Fibroblast of lung (primary cell): Measurements from ENCODE around the gene FAM131A. TPM values are rescaled to one million over a fixed set of nuclear protein-coding genes. Genes with fewer than 3 reads are reported as not detected.

ENCODE experiments used
- DNase-seq, 2 donors: peaks; one replicate each; pipeline versions ENCODE4 v3.0.0 to v3.0.0-alpha.2; 2010; ENCODE audit warnings: low read depth in 2 of 2
- H2AFZ ChIP-seq: 2 replicates; pipeline ENCODE4 v1.5.1; 2012; ENCODE audit warnings: low read length, control low read depth, inconsistent platforms
- H3K27ac ChIP-seq: 2 replicates; pipeline ENCODE4 v1.5.1; 2011; ENCODE audit warnings: low read length, control low read depth; ENCODE audit not compliant: insufficient read depth
- H3K27me3 ChIP-seq: 2 replicates; pipeline ENCODE4 v1.5.1; 2011; ENCODE audit warnings: mild to moderate bottlenecking, low read length; ENCODE audit not compliant: control insufficient read depth, insufficient read depth
- H3K36me3 ChIP-seq: 2 replicates; pipeline ENCODE4 v1.5.1; 2011; ENCODE audit warnings: low read length; ENCODE audit not compliant: control insufficient read depth, insufficient read depth
- H3K4me1 ChIP-seq: 2 replicates; pipeline ENCODE4 v1.5.1; 2011; ENCODE audit warnings: low read length; ENCODE audit not compliant: control insufficient read depth, insufficient read depth; ENCODE audit errors: extremely low read depth
- H3K4me2 ChIP-seq: 2 replicates; pipeline ENCODE4 v1.5.1; 2011; ENCODE audit warnings: low read length, control low read depth; ENCODE audit not compliant: insufficient read depth; ENCODE audit errors: extremely low read depth
- H3K4me3 ChIP-seq, 4 experiments: fragments of 200-600 bp in 1 of 4; sonication (generic) in 1 of 4; replicated peaks in 1 of 4; 2 replicates each; pipeline ENCODE4 v1.5.1; 2011 to 2016; ENCODE audit warnings: low read length in 4 of 4, low read depth in 3 of 4, mild to moderate bottlenecking in 3 of 4, control low read depth in 2 of 4, inconsistent platforms in 1 of 4, mixed read lengths in 1 of 4; ENCODE audit not compliant: insufficient read depth in 1 of 4; ENCODE audit errors: control extremely low read depth in 1 of 4
- H3K79me2 ChIP-seq: 2 replicates; pipeline ENCODE4 v1.5.1; 2012; ENCODE audit warnings: mild to moderate bottlenecking, low read length, inconsistent platforms; ENCODE audit not compliant: control insufficient read depth, insufficient read depth
- H3K9ac ChIP-seq: 2 replicates; pipeline ENCODE4 v1.5.1; 2011; ENCODE audit warnings: mild to moderate bottlenecking, low read length, control low read depth; ENCODE audit not compliant: insufficient read depth
- H3K9me3 ChIP-seq: 2 replicates; pipeline ENCODE4 v1.5.1; 2012; ENCODE audit warnings: low read depth, low read length; ENCODE audit not compliant: control insufficient read depth, insufficient read depth
- H4K20me1 ChIP-seq: 2 replicates; pipeline ENCODE4 v1.5.1; 2011; ENCODE audit warnings: low read length; ENCODE audit not compliant: control insufficient read depth, insufficient read depth; ENCODE audit errors: extremely low read depth
- CTCF ChIP-seq, 2 donors: IDR thresholded peaks in 1 of 2; conservative IDR thresholded peaks in 1 of 2; 1 replicate in 1 of 2; 2 replicates in 1 of 2; pipeline ENCODE4 v1.5.1; 2011 to 2012; ENCODE audit warnings: low read length in 2 of 2, control low read depth in 1 of 2, inconsistent platforms in 1 of 2, low read depth in 1 of 2, mild to moderate bottlenecking in 1 of 2
- EZH2 ChIP-seq: IDR thresholded peaks from 2 replicates; pipeline ENCODE4 v1.5.1; 2012; ENCODE audit warnings: low read length, control low read depth, mild to moderate bottlenecking; ENCODE audit errors: missing control alignments
- polyA plus RNA-seq, 2 donors: library from polyadenylated mRNA; depleted of rRNA in 1 of 2; stranded (reverse) in 1 of 2; unstranded in 1 of 2; fragments of >200 nt; gene quantifications; 2 replicates each; pipeline ENCODE4 v1.2.1, GENCODE V29; 2011 to 2012; ENCODE audit warnings: missing spikeins in 1 of 2
- total RNA-seq: library from RNA; depleted of rRNA; stranded (reverse); fragments of >200 nt; gene quantifications from 2 replicates; pipeline ENCODE4 v1.2.1, GENCODE V29; 2014

Gene FAM131A
- total and polyA plus RNA-seq, 2 donors (not counting 1 experiment from before 2014, with no cell fraction given) = 9.3 to 22.3 TPM

- TF ChIP-seq CTCF (conservative IDR thresholded peaks at IDR 0.05 in 1 of 2, IDR thresholded peaks at IDR 0.05 in 1 of 2; ENCODE audit: low read depth in 1 of 2, low read length in 2 of 2) (no peak), EZH2 (no peak)
- Histone ChIP-seq H2AFZ (peak overlapping the region; percentile 81), H4K20me1 (no peaks in the 10 kb centered on the region), H3K9ac (peak overlapping the region; percentile 96), H3K4me2 (peak overlapping the region; percentile 100), H3K27me3 (no peaks in the 10 kb centered on the region), H3K79me2 (peaks cover 16% of the 10 kb centered on the region), H3K4me1 (peaks cover 6% of the 10 kb centered on the region), H3K36me3 (no peaks in the 10 kb centered on the region), H3K9me3 (no peaks in the 10 kb centered on the region), H3K4me3 (peak overlapping the region; percentile 59 to 92 (median 84)), H3K27ac (peak overlapping the region; percentile 59)
- DNase-seq = no peak
These were observed 23.6 kb downstream of the FAM131A start for GRCh38 chr3:184360929-184361531.

GRCh38 chr3:184361532-184361931 lies 24.1 kb downstream of the FAM131A start, which contains the start of the genes CLCN2 and POLR2H:
Gene CLCN2 (minus strand): TSS chr3:184361605. CDS start chr3:184361479, 126 bp downstream.
Gene POLR2H (plus strand): TSS chr3:184361710. CDS start chr3:184363493, 1,783 bp downstream.
- Histone ChIP-seq H3K4me3 (peak within 1 kb of the TSS; percentile 84 to 93 (median 88)), H3K9ac (peak within 1 kb of the TSS; percentile 96), H3K9me3 (no peaks in the 10 kb centered on the region), H2AFZ (peak within 1 kb of the TSS; percentile 81), H4K20me1 (no peaks in the 10 kb centered on the region), H3K27ac (peak within 1 kb of the TSS; percentile 97), H3K79me2 (peaks cover 16% of the 10 kb centered on the region), H3K4me2 (peak within 1 kb of the TSS; percentile 100), H3K27me3 (no peaks in the 10 kb centered on the region), H3K36me3 (no peaks in the 10 kb centered on the region), H3K4me1 (peaks cover 6% of the 10 kb centered on the region)
- TF ChIP-seq CTCF (conservative IDR thresholded peaks at IDR 0.05 in 1 of 2, IDR thresholded peaks at IDR 0.05 in 1 of 2; ENCODE audit: low read depth in 1 of 2, low read length in 2 of 2) (no peak), EZH2 (no peak)
- DNase-seq = peak; percentile 47 to 48

- DNase-seq = peak in 1 of 2 donors; percentile 68
- Histone ChIP-seq H2AFZ (peak overlapping the region; percentile 49), H3K9ac (peak overlapping the region; percentile 96), H4K20me1 (no peaks in the 10 kb centered on the region), H3K36me3 (peaks cover 4% of the 10 kb centered on the region), H3K4me2 (peak overlapping the region; percentile 71), H3K27ac (peak overlapping the region; percentile 97), H3K4me1 (peaks cover 6% of the 10 kb centered on the region), H3K9me3 (no peaks in the 10 kb centered on the region), H3K79me2 (peaks cover 16% of the 10 kb centered on the region), H3K4me3 (peak overlapping the region; percentile 84 to 93 (median 86)), H3K27me3 (no peaks in the 10 kb centered on the region)
- TF ChIP-seq CTCF (conservative IDR thresholded peaks at IDR 0.05 in 1 of 2, IDR thresholded peaks at IDR 0.05 in 1 of 2; ENCODE audit: low read depth in 1 of 2, low read length in 2 of 2) (no peak), EZH2 (no peak)
These were observed 24.7 kb downstream of the FAM131A start for GRCh38 chr3:184361932-184362667.
